GM19351 (cell line): Measurements from ENCODE around the gene ABCG4.
"Not testable (repeated sequence)": the region's sequence is repeated elsewhere in the genome, so short reads cannot be mapped to it uniquely, and the experiment has no call there.

ENCODE experiments used
- ATAC-seq: cut with Tn5 transposase; IDR thresholded peaks from one replicate; pipeline ENCODE4 v1.9.1; 2021; ENCODE audit warnings: mild to moderate bottlenecking, moderate library complexity; ENCODE audit not compliant: unreplicated experiment

ABCG4 gene

DNA sequence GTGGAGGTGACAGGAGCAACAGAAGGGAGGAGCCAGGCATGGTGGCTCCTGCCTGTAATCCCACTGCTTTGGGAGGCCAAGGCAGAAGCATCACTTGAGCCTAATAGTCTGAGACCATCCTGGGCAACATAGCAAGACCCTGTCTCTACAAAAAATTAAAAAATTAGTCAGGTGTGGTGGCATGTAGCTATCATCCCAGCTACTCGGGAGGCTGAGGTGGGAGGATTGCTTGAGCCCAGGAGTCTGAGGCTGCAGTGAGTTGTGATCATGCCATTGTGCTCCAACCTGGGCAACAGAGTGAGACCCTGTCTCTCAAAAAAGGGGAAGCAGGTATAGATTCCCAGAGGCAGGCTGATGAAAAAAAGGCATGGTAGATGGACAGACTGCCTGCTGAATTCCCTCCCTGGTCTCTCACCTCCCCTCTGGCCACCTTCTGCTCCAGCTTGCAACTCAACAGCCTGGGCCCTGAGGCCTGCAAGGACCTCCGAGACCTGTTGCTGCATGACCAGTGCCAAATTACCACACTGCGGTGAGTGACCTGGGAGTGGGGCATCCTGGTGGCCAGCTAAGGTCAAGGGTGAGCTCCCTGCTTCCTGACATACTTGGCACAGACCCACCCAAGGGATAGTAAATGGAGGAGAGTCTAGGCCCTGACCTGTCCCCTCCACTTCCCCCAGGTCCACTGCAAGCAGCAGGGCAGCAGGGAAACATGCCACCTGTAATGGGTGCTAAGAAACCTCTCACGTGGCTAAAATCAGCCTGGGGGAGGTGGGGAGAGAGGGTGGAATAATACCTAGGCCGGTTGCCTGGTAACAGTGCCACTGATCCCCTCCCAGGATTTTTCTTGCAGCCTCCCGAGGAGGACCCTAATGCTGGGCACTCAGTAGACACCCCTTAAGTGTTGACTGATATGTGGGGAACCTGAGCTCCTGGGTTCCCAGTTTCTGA is 32.2 kb downstream of the ABCG4 start:
- no peak for ATAC-seq

GRCh38 chr11:119181677-119182412 is 33.0 kb downstream of the ABCG4 start:
- no peak for ATAC-seq

- not testable (repeated sequence) for ATAC-seq
Measured at GRCh38 chr11:119184399-119184798, 35.5 kb downstream of the ABCG4 start.

GRCh38 chr11:119185981-119186634 is 37.3 kb downstream of the ABCG4 start:
- ATAC-seq, result no peak

DNA sequence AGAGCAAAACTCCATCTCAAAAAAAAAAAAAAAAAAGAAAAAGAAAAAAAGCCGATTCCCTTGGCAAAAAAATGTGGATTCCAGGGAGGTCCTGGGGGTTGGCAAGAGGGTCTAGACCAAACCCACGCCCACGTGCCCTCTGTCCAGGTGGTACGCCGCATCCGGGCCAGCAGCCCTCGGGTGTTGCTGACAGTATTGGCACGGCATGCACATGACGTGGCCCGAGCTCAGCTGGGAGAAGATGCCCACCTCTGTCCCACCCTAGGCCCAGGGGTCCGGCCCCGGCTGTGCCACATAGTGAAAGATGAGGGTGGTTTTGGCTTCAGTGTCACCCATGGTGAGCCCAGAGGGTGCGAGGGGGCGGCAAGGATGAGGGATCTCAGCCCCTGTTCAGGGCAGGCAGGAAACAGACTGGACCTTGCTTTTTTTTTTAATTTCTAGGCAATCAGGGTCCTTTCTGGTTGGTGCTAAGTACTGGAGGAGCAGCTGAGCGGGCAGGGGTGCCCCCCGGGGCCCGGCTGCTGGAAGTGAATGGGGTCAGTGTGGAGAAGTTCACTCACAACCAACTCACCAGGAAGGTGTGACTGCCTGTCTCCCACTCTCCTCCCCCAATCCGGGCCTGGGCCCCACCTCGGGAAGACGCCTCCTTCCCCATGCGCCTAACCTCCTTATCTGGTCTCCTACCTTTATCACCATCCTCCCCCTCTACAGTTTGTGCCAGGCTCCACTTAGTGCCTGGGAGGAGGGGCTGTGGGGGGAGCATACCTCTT is 38.5 kb downstream of the ABCG4 start:
- no peak for ATAC-seq

GRCh38 chr11:119188067-119188466 is 39.2 kb downstream of the ABCG4 start:
- no peak for ATAC-seq

DNA sequence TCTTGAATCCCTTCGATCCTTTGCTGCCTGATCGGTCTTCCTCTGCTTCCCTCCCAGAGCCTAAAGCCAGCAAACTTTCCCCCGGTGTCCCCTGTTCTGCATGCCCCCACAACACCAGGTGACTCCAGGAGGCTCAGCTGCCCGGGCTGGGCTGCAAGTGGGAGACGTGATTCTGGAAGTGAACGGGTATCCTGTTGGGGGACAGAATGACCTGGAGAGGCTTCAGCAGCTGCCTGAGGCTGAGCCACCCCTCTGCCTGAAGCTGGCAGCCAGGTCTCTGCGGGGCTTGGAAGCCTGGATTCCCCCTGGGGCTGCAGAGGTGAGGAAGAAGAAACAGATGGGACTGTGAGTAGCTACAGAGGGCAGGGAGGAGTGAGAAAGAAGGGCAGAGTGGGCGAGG is 40.0 kb downstream of the ABCG4 start:
- ATAC-seq, result no peak

- no peak for ATAC-seq
Measured at GRCh38 chr11:119189393-119189792, 40.5 kb downstream of the ABCG4 start.

DNA sequence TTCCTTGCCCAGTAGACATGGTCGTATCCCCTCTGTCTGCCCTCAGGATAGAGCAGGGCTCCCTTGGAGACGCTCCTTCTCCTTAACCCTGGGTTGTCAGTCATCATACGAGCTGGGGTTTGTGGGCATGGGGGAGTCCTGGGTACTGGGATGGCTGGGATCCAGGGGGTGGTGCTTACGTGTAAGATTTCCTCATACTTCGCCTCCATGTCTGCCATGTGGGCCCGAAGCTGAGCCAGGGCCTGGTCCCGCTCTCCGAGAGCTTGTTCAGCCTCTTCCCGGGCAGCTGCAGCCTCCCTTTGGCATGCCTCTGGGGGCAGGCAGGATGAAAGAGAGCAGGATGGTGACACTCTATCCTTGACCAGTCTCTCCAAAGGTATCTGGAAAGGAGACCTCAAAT is 41.7 kb downstream of the ABCG4 start:
- ATAC-seq, result no peak

DNA sequence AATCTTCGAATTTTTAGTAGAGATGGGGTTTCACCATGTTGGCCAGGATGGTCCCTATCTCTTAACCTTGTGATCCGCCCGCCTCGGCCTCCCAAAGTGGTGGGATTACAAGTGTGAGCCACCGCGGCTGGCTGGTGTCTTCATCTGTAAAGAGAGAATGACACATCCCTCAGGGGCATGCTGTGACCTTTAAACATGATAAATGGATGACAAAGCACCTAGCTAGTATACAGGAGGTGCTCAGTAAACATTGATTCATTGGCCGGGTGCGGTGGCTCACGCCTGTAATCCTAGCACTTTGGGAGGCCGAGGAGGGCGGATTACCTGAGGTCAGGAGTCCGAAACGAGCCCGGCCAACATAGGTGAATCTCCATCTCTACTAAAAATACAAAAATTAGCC is 42.4 kb downstream of the ABCG4 start:
- ATAC-seq, result not testable (repeated sequence)

- no peak for ATAC-seq
Measured at GRCh38 chr11:119192111-119192510, 43.3 kb downstream of the ABCG4 start.

GRCh38 chr11:119193001-119193400 is 44.1 kb downstream of the ABCG4 start:
- no peak for ATAC-seq

GRCh38 chr11:119193626-119194025 is 44.8 kb downstream of the ABCG4 start:
- no peak for ATAC-seq

DNA sequence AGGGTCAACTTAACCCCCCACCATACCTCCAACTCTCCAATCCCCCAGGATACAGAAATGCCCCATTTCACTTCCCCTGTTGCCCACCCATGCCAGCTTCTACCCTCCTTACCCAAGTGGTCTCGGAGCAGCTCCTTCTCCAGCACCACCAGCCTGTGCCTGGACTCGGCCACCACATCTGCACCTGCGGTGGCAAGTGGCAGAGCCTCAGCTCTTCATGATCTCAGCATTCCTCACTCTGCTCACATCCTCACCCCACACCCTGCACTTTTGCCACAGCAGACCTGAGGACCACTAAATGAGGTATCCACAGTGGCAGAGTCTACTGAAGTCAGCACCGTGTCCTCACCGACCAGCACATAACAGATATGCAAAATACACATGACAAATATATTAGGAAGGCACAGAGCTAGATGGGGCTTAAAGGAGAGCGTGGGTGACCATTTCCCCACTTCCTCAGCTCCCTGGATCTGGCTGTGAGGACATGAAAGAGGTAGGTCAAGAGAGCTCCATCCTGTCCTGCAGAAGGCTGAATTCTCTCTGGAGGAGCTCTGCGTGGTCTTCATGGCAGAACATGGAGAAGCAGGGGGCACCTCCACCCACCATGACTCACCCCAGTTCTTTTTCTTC is 46.1 kb downstream of the ABCG4 start:
- no peak for ATAC-seq

DNA sequence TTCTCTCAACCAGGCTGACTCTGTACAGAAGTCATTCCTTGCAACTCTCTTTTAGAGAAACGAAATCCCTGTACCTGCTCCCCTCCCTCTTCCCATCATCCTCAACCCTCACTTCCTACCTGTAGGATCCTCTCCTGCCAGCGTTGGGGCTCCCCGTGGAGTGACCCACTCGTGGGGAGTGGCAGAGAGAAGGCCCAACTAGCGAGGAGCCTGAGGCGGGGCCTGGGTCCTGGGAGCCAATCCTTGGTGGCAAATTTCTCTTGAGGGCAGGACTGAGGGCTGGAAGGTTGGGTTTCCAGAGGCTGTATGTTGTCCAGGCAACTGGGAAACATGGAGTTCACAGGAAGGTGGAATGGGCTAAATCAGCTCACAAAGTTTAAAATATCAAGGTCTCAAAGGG is 46.8 kb downstream of the ABCG4 start:
- ATAC-seq, result no peak

GRCh38 chr11:119196833-119197483 is 48.1 kb downstream of the ABCG4 start:
- ATAC-seq, result no peak

GRCh38 chr11:119198925-119199324 is 50.1 kb downstream of the ABCG4 start:
- no peak for ATAC-seq

DNA sequence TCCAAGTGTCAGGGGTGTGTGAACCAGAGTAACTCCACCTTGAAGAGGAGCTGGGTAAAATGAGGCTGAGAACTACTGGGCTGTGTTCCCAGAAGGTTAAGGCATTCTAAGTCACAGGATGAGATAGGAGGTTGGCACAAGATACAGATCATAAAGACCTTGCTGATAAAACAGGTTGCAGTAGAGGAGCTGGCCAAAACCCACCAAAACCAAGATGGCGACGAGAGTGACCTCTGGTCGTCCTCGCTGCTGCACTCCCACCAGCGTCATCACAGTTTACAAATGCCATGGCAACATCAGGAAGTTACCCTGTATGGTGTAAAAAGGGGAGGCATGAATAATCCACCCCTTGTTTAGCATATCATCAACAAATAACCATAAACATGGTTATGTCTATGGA is 52.4 kb downstream of the ABCG4 start:
- ATAC-seq, result not testable (repeated sequence)

DNA sequence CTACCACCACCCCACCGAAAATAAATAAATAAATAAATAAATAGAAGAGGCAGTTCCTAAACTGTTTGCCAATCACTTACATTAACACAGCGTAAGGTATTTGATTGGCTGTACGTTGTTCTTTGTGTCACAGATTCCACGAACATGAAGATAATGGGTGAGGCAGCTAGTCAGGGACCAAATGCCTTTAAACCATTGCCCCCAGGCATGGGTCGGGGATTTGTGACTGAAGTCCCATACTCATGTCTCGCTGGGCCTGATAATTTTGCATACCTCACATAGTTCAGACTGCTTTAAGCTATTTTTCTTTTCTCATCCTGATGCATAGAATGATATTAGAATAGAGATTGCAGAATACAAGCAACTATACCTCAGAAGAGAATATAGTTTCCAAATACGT is 53.7 kb downstream of the ABCG4 start:
- ATAC-seq, result no peak

- no peak for ATAC-seq
Measured at GRCh38 chr11:119204066-119204465, 55.2 kb downstream of the ABCG4 start.
